GM19238 (cell line): Measurements from ENCODE around the gene MTG2.

Experiments used
- DNase-seq: peaks from one replicate; pipeline ENCODE4 v3.0.0; 2011; ENCODE audit warnings: low spot score; ENCODE audit not compliant: insufficient read length

Gene MTG2

GRCh38 chr20:62186096-62186426 lies 3.2 kb downstream of the MTG2 start:
- DNase-seq: no peak

- no peak for DNase-seq
Measured at GRCh38 chr20:62186887-62187866, 4.3 kb downstream of the MTG2 start.

GRCh38 chr20:62190639-62191411 lies 8.0 kb downstream of the MTG2 start:
- DNase-seq: no peak

GRCh38 chr20:62191781-62192559 lies 9.1 kb downstream of the MTG2 start:
- no peak for DNase-seq

GRCh38 chr20:62192635-62193034 lies 9.8 kb downstream of the MTG2 start:
- no peak for DNase-seq

- DNase-seq: no peak
Measured at GRCh38 chr20:62193079-62194025, 10.5 kb downstream of the MTG2 start.

GRCh38 chr20:62195075-62195405 lies 12.2 kb downstream of the MTG2 start:
- DNase-seq: no peak

GRCh38 chr20:62195736-62196135 lies 12.9 kb downstream of the MTG2 start:
- DNase-seq: no peak

GRCh38 chr20:62196286-62196685 lies 13.5 kb downstream of the MTG2 start:
- no peak for DNase-seq

- DNase-seq: no peak
Measured at GRCh38 chr20:62197311-62197710, 14.5 kb downstream of the MTG2 start.

- DNase-seq: no peak
Measured at GRCh38 chr20:62197801-62198200, 15.0 kb downstream of the MTG2 start.

GRCh38 chr20:62198496-62198895 lies 15.7 kb downstream of the MTG2 start:
- DNase-seq: no peak

GRCh38 chr20:62198931-62199330 lies 16.1 kb downstream of the MTG2 start:
- DNase-seq: no peak

GRCh38 chr20:62200491-62201172 lies 17.8 kb downstream of the MTG2 start:
- no peak for DNase-seq

- DNase-seq: peak; percentile 71
Measured at GRCh38 chr20:62201173-62202082, 18.6 kb downstream of the MTG2 start.

- DNase-seq: no peak
Measured at GRCh38 chr20:62202083-62202395, 19.2 kb downstream of the MTG2 start.

- DNase-seq: no peak
Measured at GRCh38 chr20:62202676-62203377, 20.0 kb downstream of the MTG2 start.

GRCh38 chr20:62203378-62204030 lies 20.7 kb downstream of the MTG2 start:
- DNase-seq: no peak
